HG03066 (cell line): Measurements from ENCODE around the gene TTC12.

Experiments
- ATAC-seq: cut with Tn5 transposase; IDR thresholded peaks from one replicate; pipeline ENCODE4 v1.9.1; 2021; ENCODE audit warnings: low read depth; ENCODE audit not compliant: unreplicated experiment

Gene TTC12

GRCh38 chr11:113397821-113398220 is 83.4 kb downstream of the TTC12 start:
- ATAC-seq = no peak

GRCh38 chr11:113398669-113399430 is 84.5 kb downstream of the TTC12 start:
- ATAC-seq = no peak

DNA sequence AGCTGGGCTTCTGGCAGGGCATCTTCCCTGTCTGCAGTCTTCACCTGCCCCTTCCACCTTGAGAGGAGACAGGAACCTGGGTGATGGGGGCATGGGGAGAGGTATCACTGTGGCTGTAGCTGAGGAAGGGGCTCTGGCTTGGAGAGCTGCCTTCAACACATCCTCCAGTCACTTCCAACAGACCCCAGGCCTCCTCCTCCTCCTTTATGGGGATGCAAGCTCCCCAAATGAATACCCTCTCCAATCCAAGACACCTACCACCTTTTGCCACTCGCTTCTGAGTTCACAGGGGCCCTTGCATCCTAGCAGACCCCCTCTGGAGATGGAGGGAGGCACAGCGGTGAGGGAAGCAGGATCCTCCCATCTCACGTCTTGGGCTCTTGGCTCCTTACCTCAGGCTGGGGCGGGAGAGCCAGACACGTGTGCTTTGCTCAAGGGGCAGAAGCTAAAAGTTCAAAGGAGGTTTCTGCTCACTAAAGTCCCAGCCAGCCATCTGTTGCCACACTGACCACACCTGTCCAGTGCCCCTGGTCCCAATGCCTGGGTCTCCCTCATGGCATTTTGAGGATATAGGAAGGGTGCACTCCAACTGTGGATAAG is 86.3 kb downstream of the TTC12 start:
- ATAC-seq = no peak

DNA sequence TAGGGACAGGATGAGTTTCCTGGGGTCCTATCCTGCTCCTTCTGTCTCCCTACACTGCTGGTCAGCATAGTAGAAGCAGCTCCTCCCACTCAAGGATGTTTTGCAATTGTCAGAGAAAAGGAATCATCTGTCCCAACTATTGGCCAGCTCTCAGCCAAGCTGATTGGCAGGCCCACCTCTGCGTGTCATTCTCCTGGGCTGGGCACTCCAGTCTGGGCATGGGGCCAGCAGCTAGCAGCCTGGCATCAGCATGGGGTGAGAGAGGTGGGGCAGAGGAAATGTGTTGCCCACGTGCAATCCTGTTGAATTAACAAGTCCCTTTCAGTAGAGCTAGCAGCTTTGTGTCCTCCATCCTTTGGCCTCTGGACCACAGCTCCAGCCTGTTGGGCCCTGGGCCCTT is 87.3 kb downstream of the TTC12 start:
- no peak for ATAC-seq

GRCh38 chr11:113404859-113405430 is 90.6 kb downstream of the TTC12 start:
- no peak for ATAC-seq

- ATAC-seq = no peak
These were observed 91.5 kb downstream of the TTC12 start for GRCh38 chr11:113405724-113406478.

- ATAC-seq = no peak
These were observed 92.8 kb downstream of the TTC12 start for GRCh38 chr11:113407163-113407562.

DNA sequence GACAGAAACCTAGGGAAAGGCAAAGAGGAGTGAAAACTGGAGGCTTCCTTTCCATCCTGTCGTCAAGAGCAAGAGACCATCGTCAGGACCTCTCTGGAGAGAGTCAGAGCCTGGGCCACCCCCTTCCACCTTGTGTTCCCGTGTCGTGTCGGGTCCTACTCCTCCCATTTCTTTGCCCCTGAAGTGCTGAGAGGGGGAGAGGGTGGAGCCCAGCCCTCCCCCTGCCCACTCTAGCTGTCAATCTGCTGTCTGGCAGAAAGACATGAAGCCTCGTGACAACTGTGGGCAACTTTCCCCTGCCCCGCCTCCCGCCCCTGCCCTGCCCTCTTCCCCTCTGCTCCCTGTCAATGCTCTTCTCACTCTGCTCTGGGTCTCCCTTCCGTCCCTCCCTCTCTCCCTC is 93.8 kb downstream of the TTC12 start:
- no peak for ATAC-seq

- no peak for ATAC-seq
These were observed 94.5 kb downstream of the TTC12 start for GRCh38 chr11:113408887-113409286.

DNA sequence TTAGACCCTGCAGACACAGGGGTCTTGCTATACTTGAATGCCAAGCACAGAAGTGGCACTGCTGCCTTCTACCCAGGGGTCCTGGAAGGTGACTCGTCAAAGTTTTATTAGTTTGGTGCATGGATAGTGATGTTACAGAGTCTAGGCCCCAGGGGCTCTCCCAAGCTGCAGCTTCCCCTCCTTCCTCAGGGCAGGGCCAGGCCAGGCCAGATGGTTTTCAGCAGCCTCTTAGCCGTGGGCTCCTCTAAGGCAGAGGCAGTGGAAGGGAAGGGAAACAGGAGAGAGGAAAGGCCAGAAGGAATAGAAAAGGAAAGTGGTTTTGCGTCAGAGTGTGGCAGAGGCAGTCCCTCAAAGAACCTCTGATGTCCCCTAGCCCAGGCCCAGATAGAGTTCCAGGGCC is 95.1 kb downstream of the TTC12 start:
- no peak for ATAC-seq

DNA sequence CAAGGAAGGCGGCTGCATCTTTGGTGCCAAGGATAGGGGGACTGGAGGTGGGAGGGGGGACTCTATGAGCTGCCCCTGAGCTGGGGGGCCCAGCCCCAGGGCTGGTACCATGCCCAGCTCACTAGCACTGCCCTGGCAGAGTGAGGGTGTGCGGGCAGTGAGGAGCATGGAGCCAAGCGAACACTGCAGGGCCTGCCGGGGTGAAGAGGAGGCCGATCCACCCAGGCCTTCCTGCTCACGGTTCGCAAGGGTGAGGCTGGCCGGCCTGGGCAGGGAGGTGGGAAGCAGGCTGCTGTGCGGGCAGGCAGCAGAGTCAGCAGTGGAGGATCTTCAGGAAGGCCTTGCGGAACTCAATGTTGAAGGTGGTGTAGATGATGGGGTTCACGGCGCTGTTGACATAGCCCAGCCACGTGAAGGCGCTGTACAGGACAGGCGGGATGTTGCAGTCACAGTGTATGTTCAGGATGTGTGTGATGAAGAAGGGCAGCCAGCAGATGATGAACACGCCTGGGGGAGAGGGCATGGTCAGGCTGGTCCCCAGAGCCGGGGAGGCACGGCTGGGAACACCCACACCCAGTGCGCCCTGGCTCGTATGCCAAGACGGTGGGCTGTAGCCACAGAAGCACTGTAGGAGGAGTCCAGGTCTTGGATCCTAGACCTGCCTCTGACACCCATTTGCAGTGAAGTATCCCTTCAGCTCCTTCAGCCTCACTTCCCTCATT is 96.2 kb downstream of the TTC12 start:
- ATAC-seq = no peak

DNA sequence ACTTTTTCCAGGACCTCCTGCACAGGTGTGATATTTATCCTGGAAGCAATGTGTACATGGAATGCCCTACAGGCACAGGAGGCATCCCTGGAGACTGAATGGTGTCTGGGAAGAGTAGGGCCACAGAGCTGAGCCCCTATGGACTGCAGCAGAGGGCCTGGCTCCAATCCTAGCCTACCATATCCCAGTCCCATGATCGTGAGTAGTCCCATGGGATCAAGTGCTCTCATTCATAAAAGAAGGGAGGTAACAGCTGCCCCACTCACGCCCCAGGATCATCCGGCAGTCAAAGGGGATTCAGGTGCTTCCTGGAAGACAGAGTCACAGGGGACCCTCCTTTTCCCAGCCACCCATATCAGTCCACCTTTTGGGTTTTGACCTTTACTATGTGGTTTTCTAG is 97.2 kb downstream of the TTC12 start:
- no peak for ATAC-seq

GRCh38 chr11:113412675-113413074 is 98.3 kb downstream of the TTC12 start:
- ATAC-seq = no peak

DNA sequence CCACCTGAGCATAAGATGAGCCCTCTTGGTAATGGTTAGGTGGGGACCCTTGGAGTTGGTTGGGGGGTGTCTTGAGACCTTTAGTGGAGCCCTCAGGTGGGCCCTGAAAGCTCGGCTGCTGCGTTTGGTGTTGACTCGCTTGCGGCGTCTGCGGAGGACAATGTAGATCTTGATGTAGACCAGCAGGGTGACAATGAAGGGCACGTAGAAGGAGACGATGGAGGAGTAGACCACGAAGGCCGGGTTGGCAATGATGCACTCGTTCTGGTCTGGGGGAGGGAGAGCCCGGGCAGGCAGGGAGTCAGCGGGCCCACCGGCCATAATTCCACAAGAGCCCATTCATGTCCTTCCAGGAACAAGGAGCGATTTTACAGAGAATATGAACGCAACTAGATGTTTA is 101.0 kb downstream of the TTC12 start:
- ATAC-seq = no peak
